Measurements from ENCODE around the gene GAK. TPM values are rescaled to one million over a fixed set of nuclear protein-coding genes. Genes with fewer than 3 reads are reported as not detected.

Gene GAK
- total RNA-seq, 2 experiments from 2014 or later, result 101 to 105 TPM

DNA sequence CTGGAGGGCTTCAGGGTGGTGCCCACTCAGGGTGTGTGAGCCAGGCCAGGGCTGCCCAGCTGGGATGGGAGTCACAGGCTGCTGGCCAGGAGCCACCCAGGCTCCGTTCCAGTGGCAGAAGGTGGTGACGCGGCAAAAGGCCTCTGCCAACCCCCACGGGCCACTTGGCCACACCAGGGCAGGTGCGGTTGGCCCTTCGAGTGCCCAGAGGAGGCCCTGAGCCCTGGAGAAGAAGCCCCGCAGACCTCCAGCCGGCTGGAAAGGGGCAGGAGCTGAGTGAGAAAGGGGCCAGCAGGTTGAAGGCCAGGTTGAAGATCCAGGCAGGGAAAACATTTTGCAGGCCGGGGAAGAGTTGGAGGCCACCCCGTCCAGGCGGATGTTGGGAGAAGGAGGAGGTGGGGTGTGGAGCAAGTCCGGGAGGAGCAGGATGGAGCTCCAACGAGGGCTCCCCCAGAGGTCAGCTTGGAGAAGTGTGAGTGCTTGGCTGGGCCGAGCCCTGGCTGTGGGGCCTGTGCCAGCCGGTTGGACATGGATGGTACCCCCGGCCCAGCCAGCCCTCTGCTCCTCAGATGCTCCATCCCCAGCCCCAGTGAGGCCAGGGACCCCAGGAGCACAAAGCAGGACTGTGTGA lies 103.4 kb downstream of the GAK start:
- POLR2A ChIA-PET, result no interaction called here

GRCh38 chr4:827209-828081 lies 104.7 kb downstream of the GAK start:
- ChIA-PET POLR2A (no interaction called here), CTCF (interaction anchor here (0.5 kb wide), 1 partner anchor 114 kb away, joined by 3 read pairs; no protein-coding TSS in a partner anchor)

More for the DNA sequence above, 103.4 kb downstream of the GAK start:
- CTCF ChIA-PET, result no interaction called here

DNA sequence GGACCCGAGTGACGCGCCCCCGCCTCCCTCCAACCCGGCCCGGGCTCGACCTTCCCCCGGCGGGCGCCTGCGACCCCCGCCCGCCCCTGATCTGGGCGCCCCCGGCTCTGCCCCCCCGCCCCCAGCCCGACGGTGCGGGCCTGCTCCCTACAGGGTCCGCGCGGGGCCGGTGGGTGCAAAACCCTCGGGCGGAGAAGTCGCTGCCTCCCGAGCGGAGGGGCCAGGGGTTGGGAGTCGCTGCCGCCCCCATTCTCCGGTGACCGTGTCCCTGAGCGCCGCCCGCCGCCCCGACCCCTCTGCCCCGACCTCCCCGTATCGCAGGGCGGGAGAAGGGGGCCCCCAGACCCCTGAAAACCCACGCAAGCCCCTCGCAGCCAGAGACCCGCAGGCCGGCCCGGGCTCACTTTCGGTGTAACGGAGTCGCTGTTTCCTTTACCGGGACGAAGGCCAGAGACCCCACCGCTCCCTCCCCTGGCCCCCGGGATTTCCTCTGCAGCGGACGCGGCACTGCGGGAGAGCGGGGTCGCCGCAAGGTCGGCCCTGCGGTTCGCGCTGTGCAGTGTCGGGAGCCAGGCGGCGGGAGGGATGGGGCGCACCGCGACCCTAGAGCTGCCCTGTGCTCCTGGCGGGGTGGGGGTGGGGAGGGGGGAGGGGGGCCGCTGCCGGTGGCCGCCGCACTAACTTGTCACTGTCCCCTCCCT lies 105.5 kb downstream of the GAK start:
- ChIA-PET POLR2A (no interaction called here), CTCF (no interaction called here)

DNA sequence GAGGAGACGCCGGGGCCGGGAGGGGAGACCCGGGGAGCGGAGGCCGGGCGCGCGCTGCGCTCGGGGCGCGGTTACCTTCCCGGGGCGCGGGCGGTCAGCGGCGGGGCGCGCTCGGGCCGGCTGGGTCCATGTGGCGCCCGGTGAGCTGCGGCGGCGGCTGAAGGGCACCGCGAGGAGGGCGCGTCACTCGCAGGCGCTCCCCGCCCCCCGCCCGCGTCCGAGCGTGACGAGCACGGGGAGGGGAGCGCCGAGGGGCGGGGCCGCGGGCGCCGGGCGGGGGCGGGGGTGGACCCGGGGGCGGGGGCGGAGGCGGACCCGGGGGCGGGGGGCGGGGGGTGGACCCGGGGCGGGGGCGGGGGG lies 106.2 kb downstream of the GAK start, which contains the start of gene CPLX1:
Gene CPLX1 (minus strand): TSS at position 159 of the 360 bp plus-strand sequence. CDS start 1,607 bp downstream, outside the sequence.
- ChIA-PET CTCF (no interaction called here), POLR2A (no interaction called here)

- POLR2A ChIA-PET, result no interaction called here
Observed at GRCh38 chr4:825063-825970, 106.8 kb downstream of the GAK start.

DNA sequence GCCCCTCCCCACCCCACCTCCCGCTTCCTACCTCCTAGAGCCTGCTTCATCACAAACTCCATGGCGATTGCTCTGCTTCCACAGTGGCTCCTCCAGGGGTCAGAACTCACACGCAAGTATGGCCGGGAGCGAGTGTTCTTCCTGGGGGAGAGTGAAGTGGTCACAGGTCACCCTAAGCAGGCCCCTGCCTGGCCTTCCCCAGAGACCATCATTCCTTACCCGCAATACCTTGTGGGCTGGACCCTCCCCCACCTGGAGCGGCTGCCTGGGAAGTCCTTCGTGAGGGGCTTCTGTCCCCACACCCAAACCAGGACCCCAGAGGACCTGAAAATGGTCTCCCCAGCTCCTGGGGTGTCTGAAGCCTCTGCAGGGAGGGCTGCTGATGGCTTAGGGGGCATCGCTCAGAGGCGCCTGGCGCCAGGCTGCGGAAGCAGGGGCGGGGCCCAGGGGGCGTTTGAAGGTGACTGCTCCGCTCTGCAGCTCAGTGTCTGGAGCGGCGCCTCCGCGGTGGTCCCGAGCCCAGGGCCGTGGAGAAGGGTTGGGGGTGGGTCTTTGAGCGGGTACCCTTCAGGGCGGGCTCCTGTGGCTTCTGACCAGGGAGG lies 107.6 kb downstream of the GAK start:
- ChIA-PET CTCF (interaction anchor here (0.5 to 0.7 kb wide), 2 partner anchors 27 to 30 kb away, joined by 3 read pairs; no protein-coding TSS in a partner anchor), POLR2A (no interaction called here)

More at GRCh38 chr4:825063-825970, 106.8 kb downstream of the GAK start:
- CTCF ChIA-PET, result interaction anchor here (0.5 kb wide), 1 partner anchor 27 kb away, joined by 3 read pairs; no protein-coding TSS in a partner anchor

DNA sequence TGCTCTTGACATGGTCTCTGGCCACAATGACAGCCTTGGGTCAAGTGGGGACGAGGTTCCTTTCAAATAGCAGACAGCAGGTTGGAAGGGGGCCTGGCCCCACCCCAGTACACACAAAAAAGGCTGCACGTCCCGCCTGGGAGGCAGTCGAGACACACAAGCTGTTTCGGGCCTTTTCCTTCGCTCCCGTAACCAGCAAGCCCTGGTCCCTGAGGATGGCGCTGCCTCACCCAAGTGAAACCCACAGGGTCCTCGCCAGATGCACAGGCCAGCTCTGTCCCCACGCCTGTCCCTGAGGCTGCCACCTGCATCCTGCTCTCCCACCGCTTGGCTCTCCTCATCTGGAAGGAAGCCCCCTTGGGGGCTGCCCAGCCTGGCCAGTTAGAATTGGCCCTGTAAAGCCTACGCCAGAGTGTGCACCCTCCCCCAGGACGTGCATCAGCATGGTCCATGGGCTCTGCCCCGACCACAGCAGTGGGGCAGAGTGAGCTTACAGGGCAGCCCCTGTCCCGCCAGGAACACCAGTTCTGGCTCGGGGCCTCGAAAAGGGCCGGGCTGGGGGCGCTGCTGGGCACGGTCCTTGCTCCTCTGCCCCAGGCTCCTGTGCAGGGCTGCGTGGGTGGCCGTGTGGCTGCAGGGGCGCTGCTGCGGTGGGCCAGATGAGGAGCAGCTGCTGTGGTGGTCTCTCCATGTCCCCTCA lies 108.2 kb downstream of the GAK start:
- ChIA-PET POLR2A (no interaction called here), CTCF (interaction anchor here (0.7 kb wide), 1 partner anchor 29 kb away, joined by 3 read pairs; no protein-coding TSS in a partner anchor)

GRCh38 chr4:823176-823760 lies 108.8 kb downstream of the GAK start:
- ChIA-PET CTCF (no interaction called here), POLR2A (no interaction called here)

DNA sequence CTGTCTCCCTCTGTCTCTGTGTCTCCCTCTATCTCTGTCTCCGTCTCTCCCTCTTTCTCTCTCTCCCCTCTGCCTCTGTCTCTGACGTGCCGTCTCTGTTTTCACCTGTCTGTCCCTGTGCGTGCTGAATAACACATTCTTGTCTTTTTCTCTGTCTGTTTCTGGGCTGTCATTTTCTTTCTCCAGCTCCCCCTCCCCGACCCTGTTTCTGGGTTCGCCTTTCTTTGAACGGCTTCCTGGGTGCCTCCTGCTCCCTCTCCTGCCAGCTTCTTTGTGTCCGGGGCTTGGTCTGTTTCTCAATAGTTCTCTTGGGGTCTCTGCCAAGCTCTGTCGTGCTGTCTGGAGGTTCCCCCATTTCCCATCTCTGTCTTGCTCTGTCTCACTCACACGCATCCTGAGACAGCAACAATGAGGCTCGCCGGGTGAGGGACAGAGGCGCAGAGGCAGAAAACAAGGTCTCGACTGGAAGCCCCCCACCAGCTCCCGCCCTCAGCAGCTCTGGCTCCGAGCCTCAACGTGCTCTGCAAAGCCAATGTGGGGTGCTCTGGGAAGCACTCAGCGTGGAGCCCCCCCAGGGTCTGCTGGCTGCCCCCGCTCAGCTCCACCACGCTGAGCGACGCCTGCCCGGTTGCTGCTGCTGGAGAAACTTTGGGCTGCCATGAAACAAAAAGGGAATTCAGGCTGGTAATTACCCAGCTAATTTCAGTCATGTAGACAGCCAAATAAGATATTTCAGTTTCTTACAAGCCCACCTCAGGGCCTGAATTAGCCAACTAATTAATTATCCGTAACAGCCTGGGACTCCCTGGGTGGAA lies 109.5 kb downstream of the GAK start:
- ChIA-PET CTCF (no interaction called here), POLR2A (no interaction called here)

DNA sequence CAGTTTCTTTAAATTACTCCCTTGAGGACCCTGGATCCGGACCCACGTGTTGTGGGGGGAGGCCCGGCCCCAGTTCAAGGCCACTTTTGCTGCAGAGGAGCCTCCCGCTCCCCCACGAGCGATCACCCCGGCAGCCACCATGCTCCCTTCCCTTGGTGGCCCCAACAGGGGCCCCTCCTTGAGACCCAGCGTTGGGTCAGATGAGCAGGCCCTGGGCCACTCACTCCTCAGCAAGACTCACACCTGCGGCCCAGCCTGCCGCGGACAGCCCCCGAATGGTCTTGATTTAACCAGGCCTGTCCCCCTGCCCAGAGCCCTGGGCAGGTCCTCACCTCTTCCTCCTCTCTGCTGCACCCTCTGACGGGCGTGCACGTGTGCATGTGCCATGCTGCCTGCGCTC lies 110.5 kb downstream of the GAK start:
- CTCF ChIA-PET, result no interaction called here
- POLR2A ChIA-PET, result no interaction called here

DNA sequence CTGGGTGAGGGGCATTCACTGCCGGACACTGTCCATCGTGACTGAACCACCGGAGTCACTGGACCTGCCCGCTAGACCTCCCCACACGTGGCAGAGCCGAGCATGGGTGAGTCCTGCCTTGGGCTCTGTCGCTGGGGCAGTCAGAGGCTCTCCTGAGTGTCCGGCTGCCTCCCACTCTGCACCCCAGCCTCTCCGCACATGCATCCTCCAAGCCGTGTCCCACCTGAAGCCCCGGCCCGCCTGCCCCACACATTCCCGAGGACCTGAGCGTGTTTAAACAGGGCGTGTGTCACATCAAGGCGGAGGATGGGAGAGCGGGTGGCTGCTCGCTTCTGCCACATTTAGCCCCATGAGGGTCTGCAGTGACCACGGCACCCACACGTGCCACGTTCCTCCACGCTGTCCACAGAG lies 110.9 kb downstream of the GAK start:
- POLR2A ChIA-PET, result no interaction called here
- CTCF ChIA-PET, result no interaction called here

GRCh38 chr4:820230-821172 lies 111.6 kb downstream of the GAK start:
- ChIA-PET POLR2A (interaction anchor here (0.7 kb wide), 1 partner anchor 150 kb away, joined by 3 read pairs; no protein-coding TSS in a partner anchor), CTCF (interaction anchor here (0.6 kb wide), 1 partner anchor 15 kb away, joined by 4 read pairs; no protein-coding TSS in a partner anchor)

DNA sequence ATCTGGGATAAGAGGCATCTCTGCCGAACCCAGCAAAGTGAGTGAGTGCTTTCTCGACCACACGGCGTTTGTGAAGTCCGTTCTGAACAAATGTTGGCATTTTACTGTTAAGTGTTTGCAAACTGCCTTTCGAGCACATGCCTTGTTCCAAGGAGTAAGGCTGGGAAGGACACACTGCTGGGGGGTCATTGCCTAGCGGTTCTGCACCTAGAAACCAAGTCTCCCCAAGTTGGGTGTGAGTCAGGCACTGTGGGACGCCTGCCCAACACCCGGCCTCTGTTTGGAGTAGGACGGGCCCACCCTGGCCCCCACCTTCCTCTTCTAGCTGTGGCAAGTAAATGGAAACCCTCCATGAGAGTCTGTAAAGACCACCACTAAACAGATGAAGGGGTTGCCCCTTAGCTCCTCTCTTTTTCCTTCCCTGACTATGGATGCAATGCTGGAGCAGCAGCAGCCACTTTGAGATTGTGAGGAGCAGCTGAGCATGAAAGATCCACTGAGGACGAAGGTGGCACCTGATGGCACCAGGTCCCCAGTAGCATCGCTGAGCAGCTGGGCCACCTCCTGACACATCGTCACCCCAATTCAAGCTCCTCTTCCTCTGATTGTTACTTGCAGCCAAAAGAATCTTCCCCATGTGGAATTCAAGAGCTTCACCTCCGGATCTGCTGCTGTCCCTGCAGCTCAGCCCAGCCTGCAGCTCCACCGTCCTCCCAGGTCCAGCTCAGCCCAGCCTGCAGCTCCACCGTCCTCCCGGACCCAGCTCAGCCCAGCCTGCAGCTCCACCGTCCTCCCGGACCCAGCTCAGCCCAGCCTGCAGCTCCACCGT lies 112.5 kb downstream of the GAK start:
- ChIA-PET CTCF (interaction anchor here (0.6 to 1.6 kb wide), 2 partner anchors 16 to 168 kb away, joined by 3 to 4 read pairs; no protein-coding TSS in a partner anchor), POLR2A (no interaction called here)

DNA sequence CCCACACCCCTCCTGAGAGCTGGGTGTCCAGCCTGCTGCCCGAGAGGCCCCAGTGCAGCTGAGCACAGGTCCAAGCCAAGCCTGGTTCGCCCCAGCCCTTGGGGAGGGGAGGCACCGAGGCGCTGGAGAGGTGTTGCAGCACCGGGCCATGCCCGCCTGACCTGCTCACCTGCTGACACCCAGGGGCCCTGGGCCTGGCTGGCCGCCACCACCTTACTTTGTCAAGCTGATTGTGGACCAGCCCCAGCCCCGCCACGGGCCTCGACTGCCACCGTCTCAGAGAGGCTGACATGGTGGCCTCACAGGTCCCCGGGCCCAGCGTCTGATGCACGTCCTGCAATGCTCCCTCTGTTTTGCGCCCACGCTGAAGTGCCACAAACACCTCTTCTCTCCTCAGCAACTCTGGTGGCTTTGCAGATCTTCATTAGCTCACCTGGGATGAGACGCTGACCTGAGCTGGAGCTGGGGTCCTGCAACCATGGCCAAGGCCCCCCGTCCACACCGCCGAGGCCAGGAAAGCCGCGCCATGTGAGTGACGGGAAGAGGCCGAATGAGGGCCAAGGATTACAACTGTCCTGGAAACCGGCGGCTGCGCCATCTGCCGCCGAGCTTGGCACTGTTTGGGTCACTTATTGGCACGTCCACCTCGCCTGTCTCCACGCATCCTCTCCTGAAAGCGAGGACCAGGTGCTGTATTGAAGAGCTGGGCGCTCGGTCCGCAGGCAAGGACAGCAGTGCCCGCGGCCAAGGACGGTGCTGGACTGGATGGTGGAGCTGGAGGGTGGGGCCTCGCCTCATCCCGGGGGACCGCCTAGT lies 113.8 kb downstream of the GAK start:
- ChIA-PET POLR2A (no interaction called here), CTCF (interaction anchor here (1.6 kb wide), 1 partner anchor 169 kb away, joined by 3 read pairs; no protein-coding TSS in a partner anchor)

Measured in activated CD8-positive, alpha-beta memory T cell treated with anti-CD3 and anti-CD28 coated beads for 36 hours (primary cell).